ENCODE results near the gene AP1S2. TPM values are rescaled to one million over a fixed set of nuclear protein-coding genes. Genes with fewer than 3 reads are reported as not detected.

The AP1S2 gene
- polyA plus RNA-seq, 1 of the 3 experiments (the other 2 are of a cell fraction) = 17.7 TPM

GRCh38 chrX:15825936-15826335, 28.7 kb downstream of the AP1S2 start:
- Histone ChIP-seq H3K4me1 (ENCODE audit: control insufficient read depth in 1 of 2, insufficient read depth in 2 of 2, low read depth in 1 of 2, low read length in 1 of 2) (no peaks in the 10 kb centered on the region), H3K9me2 (no peaks in the 10 kb centered on the region), H3K4me2 (no peak overlapping the region), H3K27me3 (ENCODE audit: insufficient read depth) (no peaks in the 10 kb centered on the region), H4K20me1 (ENCODE audit: insufficient read depth) (no peaks in the 10 kb centered on the region), H3K9me3 (no peaks in the 10 kb centered on the region), H3K79me2 (ENCODE audit: insufficient read depth) (no peaks in the 10 kb centered on the region), H3K27ac (ENCODE audit: low read depth in 2 of 2, low read length in 1 of 2) (no peak overlapping the region), H3K36me3 (replicated peaks in 1 of 2; ENCODE audit: control insufficient read depth in 1 of 2, insufficient read depth in 2 of 2, low read length in 1 of 2) (peaks cover 59 to 62% of the 10 kb centered on the region in 2 experiments), H2AFZ (ENCODE audit: low read depth) (no peak overlapping the region), H3K9ac (no peak overlapping the region), H3K4me3 (ENCODE audit: low read depth in 2 of 2, low read length in 1 of 2) (no peak overlapping the region), H3F3A (replicated peaks; ENCODE audit: insufficient read depth) (peaks cover 5% of the 10 kb centered on the region)
- DNase-seq = no peak
- CTCF ChIA-PET = interaction anchor here (1.8 kb wide), 1 partner anchor 10 kb away, joined by 5 read pairs; no protein-coding TSS in a partner anchor
- TF ChIP-seq MAX (IDR thresholded peaks at IDR 0.05; ENCODE audit: low read depth) = no peak
- no peak for TF ChIP-seq RXRA (IDR thresholded peaks at IDR 0.05; ENCODE audit: borderline replicate concordance, low read depth)
- TF ChIP-seq NRF1 (IDR thresholded peaks at IDR 0.05; ENCODE audit: low read depth, low read length) = no peak
- no peak for TF ChIP-seq EZH2phosphoT487 (IDR thresholded peaks at IDR 0.05; ENCODE audit: borderline replicate concordance, low read depth)
- TF ChIP-seq FOXJ3 (CRISPR knock-in tag; IDR thresholded peaks at IDR 0.05) = no peak
- TF ChIP-seq NFIC (IDR thresholded peaks at IDR 0.05; ENCODE audit: borderline replicate concordance) = no peak
- WGBS (ENCODE audit: low lambda C conversion rate) = 93% methylated on average over 5 of the region's 5 CpGs
- POLR2A ChIA-PET = no interaction called here

- TF ChIP-seq YY1 (IDR thresholded peaks at IDR 0.05; ENCODE audit: low read depth) (no peak), IRF3 (IDR thresholded peaks at IDR 0.05; ENCODE audit: low read depth, low read length) (no peak), MEF2A (IDR thresholded peaks at IDR 0.05; ENCODE audit: borderline replicate concordance, low read depth) (no peak), TAF1 (IDR thresholded peaks at IDR 0.05; ENCODE audit: borderline replicate concordance, low read depth, low read length) (no peak), USF1 (IDR thresholded peaks at IDR 0.05; ENCODE audit: borderline replicate concordance, low read depth) (no peak), NFIC (IDR thresholded peaks at IDR 0.05; ENCODE audit: borderline replicate concordance) (no peak), RXRA (IDR thresholded peaks at IDR 0.05; ENCODE audit: borderline replicate concordance, low read depth) (no peak), REST (IDR thresholded peaks at IDR 0.05; ENCODE audit: low read depth, low read length) (no peak), SIN3A (IDR thresholded peaks at IDR 0.05; ENCODE audit: borderline replicate concordance, low read depth, low read length) (no peak), ZBTB33 (IDR thresholded peaks at IDR 0.05; ENCODE audit: borderline replicate concordance, low read depth) (no peak)
These were observed 31.7 kb downstream of the AP1S2 start for GRCh38 chrX:15822922-15823321.

More at GRCh38 chrX:15822922-15823321, 31.7 kb downstream of the AP1S2 start:
- H3F3A ChIP-seq (replicated peaks; ENCODE audit: insufficient read depth) = no peaks in the 10 kb centered on the region
- H3K9me3 ChIP-seq = no peaks in the 10 kb centered on the region
- no peak overlapping the region for H3K27ac ChIP-seq (ENCODE audit: low read depth in 2 of 2, low read length in 1 of 2)
- H3K27me3 ChIP-seq (ENCODE audit: insufficient read depth) = no peaks in the 10 kb centered on the region
- H3K4me1 ChIP-seq (ENCODE audit: control insufficient read depth in 1 of 2, insufficient read depth in 2 of 2, low read depth in 1 of 2, low read length in 1 of 2) = no peaks in the 10 kb centered on the region
- no peak overlapping the region for H3K4me2 ChIP-seq
- 97% methylated on average over 23 of the region's 23 CpGs for WGBS (ENCODE audit: low lambda C conversion rate)
- no peaks in the 10 kb centered on the region for H3K79me2 ChIP-seq (ENCODE audit: insufficient read depth)
- CTCF ChIA-PET = no interaction called here
- H3K9ac ChIP-seq = no peak overlapping the region
- H2AFZ ChIP-seq (ENCODE audit: low read depth) = no peak overlapping the region
- H3K9me2 ChIP-seq = no peaks in the 10 kb centered on the region
- peaks cover 61 to 71% of the 10 kb centered on the region in 2 experiments for H3K36me3 ChIP-seq (replicated peaks in 1 of 2; ENCODE audit: control insufficient read depth in 1 of 2, insufficient read depth in 2 of 2, low read length in 1 of 2)
- H3K4me3 ChIP-seq (ENCODE audit: low read depth in 2 of 2, low read length in 1 of 2) = no peak overlapping the region
- H4K20me1 ChIP-seq (ENCODE audit: insufficient read depth) = no peaks in the 10 kb centered on the region
- POLR2A ChIA-PET = no interaction called here
- no peak for DNase-seq

Data from SK-N-SH (cell line).